Neuronal stem cell (in vitro differentiated cells): ENCODE data around the gene MYADM.
A peak's percentile ranks its signal among the peaks of the same experiment; 100 is the strongest.

ENCODE experiments used
- DNase-seq: peaks from one replicate; pipeline ENCODE4 v3.0.0-alpha.2; 2013; ENCODE audit warnings: low spot score
- H2AFZ ChIP-seq: one replicate; pipeline ENCODE4 v1.6.1; 2013; ENCODE audit warnings: mild to moderate bottlenecking, low read length, inconsistent platforms
- H2AK5ac ChIP-seq: 2 replicates; pipeline ENCODE4 v1.6.1; 2013; ENCODE audit warnings: low read depth, mild to moderate bottlenecking, inconsistent platforms, low read length, moderate library complexity, mixed read lengths
- H2BK120ac ChIP-seq: 2 replicates; pipeline ENCODE4 v1.6.1; 2013; ENCODE audit warnings: low read depth, mild to moderate bottlenecking, inconsistent platforms, low read length, moderate library complexity, mixed read lengths
- H2BK12ac ChIP-seq: one replicate; pipeline ENCODE4 v1.6.1; 2013; ENCODE audit warnings: low read length, inconsistent platforms
- H2BK15ac ChIP-seq: 2 replicates; pipeline ENCODE4 v1.6.1; 2013; ENCODE audit warnings: mild to moderate bottlenecking, low read length, inconsistent platforms, mixed read lengths
- H2BK5ac ChIP-seq: one replicate; pipeline ENCODE4 v1.6.1; 2013; ENCODE audit warnings: inconsistent platforms, mild to moderate bottlenecking, low read length, moderate library complexity
- H3K14ac ChIP-seq: one replicate; pipeline ENCODE4 v1.6.1; 2013; ENCODE audit warnings: low read length, inconsistent platforms
- H3K18ac ChIP-seq: 2 replicates; pipeline ENCODE4 v1.6.1; 2013; ENCODE audit warnings: low read length, inconsistent platforms
- H3K23ac ChIP-seq: 2 replicates; pipeline ENCODE4 v1.6.1; 2013; ENCODE audit warnings: low read depth, mild to moderate bottlenecking, mixed read lengths, low read length, inconsistent platforms; ENCODE audit not compliant: poor library complexity
- H3K27ac ChIP-seq: replicated peaks from 3 replicates; pipeline ENCODE4 v1.5.1; 2013; ENCODE audit warnings: low read length, inconsistent platforms
- H3K27me3 ChIP-seq, 3 experiments: 2 replicates each; pipeline ENCODE4 v1.6.1; 2013; ENCODE audit warnings: low read length in 3 of 3, mild to moderate bottlenecking in 2 of 3, inconsistent platforms in 1 of 3, low read depth in 1 of 3, mixed read lengths in 1 of 3, moderate library complexity in 1 of 3; ENCODE audit not compliant: control insufficient read depth in 3 of 3, insufficient read depth in 3 of 3
- H3K36me3 ChIP-seq, 2 donors: replicated peaks in 1 of 2; 2 replicates each; pipeline ENCODE4 v1.6.1; 2013; ENCODE audit warnings: low read length in 2 of 2; ENCODE audit not compliant: control insufficient read depth in 2 of 2, insufficient read depth in 2 of 2
- H3K4ac ChIP-seq: 2 replicates; pipeline ENCODE4 v1.6.1; 2013; ENCODE audit warnings: inconsistent platforms, mild to moderate bottlenecking, low read length, moderate library complexity
- H3K4me1 ChIP-seq, 2 donors: 1 replicate in 1 of 2; 2 replicates in 1 of 2; pipeline ENCODE4 v1.6.1; 2013; ENCODE audit warnings: low read length in 2 of 2, low read depth in 1 of 2; ENCODE audit not compliant: control insufficient read depth in 2 of 2, insufficient read depth in 1 of 2
- H3K4me2 ChIP-seq: one replicate; pipeline ENCODE4 v1.6.1; 2013; ENCODE audit warnings: mild to moderate bottlenecking, low read length, inconsistent platforms; ENCODE audit not compliant: insufficient read depth, poor library complexity, severe bottlenecking
- H3K4me3 ChIP-seq, 2 donors: 2 replicates each; pipeline ENCODE4 v1.5.1; 2013; ENCODE audit warnings: low read length in 2 of 2, mild to moderate bottlenecking in 2 of 2, inconsistent platforms in 1 of 2, moderate library complexity in 1 of 2
- H3K79me1 ChIP-seq: one replicate; pipeline ENCODE4 v1.6.1; 2013; ENCODE audit warnings: low read depth, mild to moderate bottlenecking, inconsistent platforms, low read length, moderate library complexity
- H3K9ac ChIP-seq: one replicate; pipeline ENCODE4 v1.6.1; 2013; ENCODE audit warnings: mild to moderate bottlenecking, low read depth, low read length, inconsistent platforms; ENCODE audit not compliant: poor library complexity
- H3K9me3 ChIP-seq, 2 donors: replicated peaks in 1 of 2; 2 replicates each; pipeline versions ENCODE3 to v1.6.1; 2013; ENCODE audit warnings: low read length in 2 of 2, mild to moderate bottlenecking in 2 of 2, inconsistent platforms in 1 of 2, low read depth in 1 of 2, mixed read lengths in 1 of 2, moderate library complexity in 1 of 2; ENCODE audit not compliant: control insufficient read depth in 2 of 2, insufficient read depth in 1 of 2
- H4K8ac ChIP-seq: one replicate; pipeline ENCODE4 v1.6.1; 2013; ENCODE audit warnings: low read depth, mild to moderate bottlenecking, inconsistent platforms, low read length, moderate library complexity
- H4K91ac ChIP-seq: one replicate; pipeline ENCODE4 v1.6.1; 2013; ENCODE audit warnings: low read length, low read depth, mild to moderate bottlenecking, inconsistent platforms; ENCODE audit not compliant: poor library complexity
- WGBS, 2 donors: extraction: QIAGEN DNeasy Blood & Tissue Kit; methylation state at CpG; one replicate each; pipeline ENCODE4 v1.1.7; 2013; ENCODE audit warnings: missing lambda C conversion rate in 2 of 2, mixed read lengths in 1 of 2; ENCODE audit not compliant: insufficient read length in 2 of 2, insufficient replicate concordance in 1 of 2; ENCODE audit errors: extremely low coverage in 2 of 2; 5-methylcytosine and 5-hydroxymethylcytosine counted together

The MYADM gene

GRCh38 chr19:53904909-53905308, 37.2 kb downstream of the MYADM start:
- H3K27ac ChIP-seq: no peak overlapping the region
- no peak overlapping the region for H3K4ac ChIP-seq
- no peak overlapping the region for H2BK120ac ChIP-seq
- no peak overlapping the region for H3K9ac ChIP-seq
- WGBS, 2 donors: no CpG with 5 or more reads among the region's 3 CpGs
- no peak overlapping the region for H3K23ac ChIP-seq
- H2BK12ac ChIP-seq: no peak overlapping the region
- H2BK5ac ChIP-seq: no peak overlapping the region
- H3K27me3 ChIP-seq: peaks cover 0 to 25% (median 3%) of the 10 kb centered on the region in 3 experiments
- no peak overlapping the region for H2BK15ac ChIP-seq
- no peak overlapping the region for H3K4me2 ChIP-seq
- H3K4me1 ChIP-seq: peaks cover 7 to 11% of the 10 kb centered on the region in 2 donors
- no peak overlapping the region for H2AK5ac ChIP-seq
- no peaks in the 10 kb centered on the region for H3K79me1 ChIP-seq
- H3K9me3 ChIP-seq: peaks cover 0 to 3% of the 10 kb centered on the region in 2 donors
- H3K4me3 ChIP-seq: no peak overlapping the region
- H3K18ac ChIP-seq: no peak overlapping the region
- no peak for DNase-seq
- no peak overlapping the region for H3K14ac ChIP-seq
- H4K91ac ChIP-seq: no peak overlapping the region
- H2AFZ ChIP-seq: no peak overlapping the region
- peaks cover 0 to 5% of the 10 kb centered on the region in 2 donors for H3K36me3 ChIP-seq
- H4K8ac ChIP-seq: no peak overlapping the region

GRCh38 chr19:53905787-53906186, 38.1 kb downstream of the MYADM start:
- Histone ChIP-seq H4K8ac (no peak overlapping the region), H3K79me1 (no peaks in the 10 kb centered on the region), H3K4me2 (no peak overlapping the region), H4K91ac (no peak overlapping the region), H2BK5ac (no peak overlapping the region), H3K14ac (no peak overlapping the region), H3K9ac (no peak overlapping the region), H2AFZ (no peak overlapping the region), H3K27ac (no peak overlapping the region), H2BK15ac (no peak overlapping the region), H3K9me3 (no peaks in the 10 kb centered on the region), H3K4ac (no peak overlapping the region), H2BK120ac (no peak overlapping the region), H3K4me1 (peaks cover 11 to 14% of the 10 kb centered on the region in 2 donors), H2BK12ac (no peak overlapping the region), H3K4me3 (no peak overlapping the region), H2AK5ac (no peak overlapping the region), H3K18ac (no peak overlapping the region), H3K27me3 (peaks cover 0 to 25% (median 3%) of the 10 kb centered on the region in 3 experiments), H3K23ac (no peak overlapping the region), H3K36me3 (no peaks in the 10 kb centered on the region)
- DNase-seq: no peak
- no CpG with 5 or more reads among the region's 1 CpG for WGBS, 2 donors

GRCh38 chr19:53906211-53907192, 38.8 kb downstream of the MYADM start:
- peaks cover 0 to 25% (median 3%) of the 10 kb centered on the region in 3 experiments for H3K27me3 ChIP-seq
- H3K4me3 ChIP-seq: no peak overlapping the region
- no peak overlapping the region for H3K9ac ChIP-seq
- no peak overlapping the region for H3K27ac ChIP-seq
- H3K36me3 ChIP-seq: peaks cover 0 to 3% of the 10 kb centered on the region in 2 donors
- peaks cover 12 to 14% of the 10 kb centered on the region in 2 donors for H3K4me1 ChIP-seq
- H3K4me2 ChIP-seq: peak overlapping the region; percentile 46
- DNase-seq: peak; percentile 49
- H2BK15ac ChIP-seq: no peak overlapping the region
- H2AFZ ChIP-seq: peak overlapping the region; percentile 51
- no peaks in the 10 kb centered on the region for H3K9me3 ChIP-seq
- no peak overlapping the region for H2BK5ac ChIP-seq
- H3K18ac ChIP-seq: peak overlapping the region; percentile 72
- peak overlapping the region; percentile 9 for H2AK5ac ChIP-seq
- peak overlapping the region; percentile 18 for H3K23ac ChIP-seq
- H4K8ac ChIP-seq: no peak overlapping the region
- H3K14ac ChIP-seq: no peak overlapping the region
- no peaks in the 10 kb centered on the region for H3K79me1 ChIP-seq
- no CpG with 5 or more reads among the region's 48 CpGs for whole genome bisulfite sequencing, 2 donors
- H4K91ac ChIP-seq: no peak overlapping the region
- H3K4ac ChIP-seq: no peak overlapping the region
- H2BK120ac ChIP-seq: no peak overlapping the region
- no peak overlapping the region for H2BK12ac ChIP-seq

- H3K27me3 ChIP-seq: peaks cover 0 to 25% (median 3%) of the 10 kb centered on the region in 3 experiments
- WGBS, 2 donors: no CpG with 5 or more reads among the region's 14 CpGs
Measured at GRCh38 chr19:53907193-53907581, 39.5 kb downstream of the MYADM start.

More at GRCh38 chr19:53907193-53907581, 39.5 kb downstream of the MYADM start:
- no peak overlapping the region for H2BK5ac ChIP-seq
- H3K4me1 ChIP-seq: peaks cover 12 to 14% of the 10 kb centered on the region in 2 donors
- H2AFZ ChIP-seq: peak overlapping the region; percentile 91
- no peak overlapping the region for H3K4me3 ChIP-seq
- peaks cover 0 to 3% of the 10 kb centered on the region in 2 donors for H3K36me3 ChIP-seq
- H2BK12ac ChIP-seq: no peak overlapping the region
- H3K27ac ChIP-seq: no peak overlapping the region
- H3K9ac ChIP-seq: no peak overlapping the region
- no peak overlapping the region for H3K14ac ChIP-seq
- no peak overlapping the region for H4K8ac ChIP-seq
- H3K4ac ChIP-seq: no peak overlapping the region
- H3K9me3 ChIP-seq: no peaks in the 10 kb centered on the region
- H3K4me2 ChIP-seq: no peak overlapping the region
- no peak overlapping the region for H4K91ac ChIP-seq
- DNase-seq: no peak
- no peak overlapping the region for H3K23ac ChIP-seq
- H2AK5ac ChIP-seq: no peak overlapping the region
- peak overlapping the region; percentile 6 for H3K18ac ChIP-seq
- no peaks in the 10 kb centered on the region for H3K79me1 ChIP-seq
- no peak overlapping the region for H2BK120ac ChIP-seq
- H2BK15ac ChIP-seq: peak overlapping the region; percentile 32
